ENCODE data around the gene NSMCE1.

DNA sequence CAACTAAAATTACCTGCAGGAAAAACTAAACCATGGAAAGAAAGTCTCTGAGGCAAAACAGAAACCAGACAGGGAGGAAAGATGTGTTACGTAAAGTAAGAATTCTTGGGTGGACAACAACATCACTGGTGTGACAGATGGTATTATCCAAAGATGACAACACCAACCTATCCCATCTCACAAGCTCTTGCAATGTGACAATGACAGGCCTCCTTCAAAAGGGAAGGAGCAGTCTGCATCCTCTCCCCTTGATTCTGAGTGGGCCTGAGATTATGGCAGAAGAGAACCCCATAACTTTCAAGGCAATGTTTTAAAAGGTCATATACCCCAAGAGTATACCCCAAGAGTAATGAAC is 82.8 kb downstream of the NSMCE1 start:
- TF ChIP-seq, protein P1, sequence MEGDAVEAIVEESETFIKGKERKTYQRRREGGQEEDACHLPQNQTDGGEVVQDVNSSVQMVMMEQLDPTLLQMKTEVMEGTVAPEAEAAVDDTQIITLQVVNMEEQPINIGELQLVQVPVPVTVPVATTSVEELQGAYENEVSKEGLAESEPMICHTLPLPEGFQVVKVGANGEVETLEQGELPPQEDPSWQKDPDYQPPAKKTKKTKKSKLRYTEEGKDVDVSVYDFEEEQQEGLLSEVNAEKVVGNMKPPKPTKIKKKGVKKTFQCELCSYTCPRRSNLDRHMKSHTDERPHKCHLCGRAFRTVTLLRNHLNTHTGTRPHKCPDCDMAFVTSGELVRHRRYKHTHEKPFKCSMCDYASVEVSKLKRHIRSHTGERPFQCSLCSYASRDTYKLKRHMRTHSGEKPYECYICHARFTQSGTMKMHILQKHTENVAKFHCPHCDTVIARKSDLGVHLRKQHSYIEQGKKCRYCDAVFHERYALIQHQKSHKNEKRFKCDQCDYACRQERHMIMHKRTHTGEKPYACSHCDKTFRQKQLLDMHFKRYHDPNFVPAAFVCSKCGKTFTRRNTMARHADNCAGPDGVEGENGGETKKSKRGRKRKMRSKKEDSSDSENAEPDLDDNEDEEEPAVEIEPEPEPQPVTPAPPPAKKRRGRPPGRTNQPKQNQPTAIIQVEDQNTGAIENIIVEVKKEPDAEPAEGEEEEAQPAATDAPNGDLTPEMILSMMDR (IDR thresholded peaks at IDR 0.05) = no peak
- TF ChIP-seq EP300 (IDR thresholded peaks at IDR 0.05) = no peak
